AG20443 (cell line): ENCODE measurements around the gene PEX19.

Source experiments
- DNase-seq: peaks from one replicate; pipeline ENCODE4 v3.0.0; 2012; ENCODE audit warnings: low spot score, mixed read lengths

PEX19 gene

DNA sequence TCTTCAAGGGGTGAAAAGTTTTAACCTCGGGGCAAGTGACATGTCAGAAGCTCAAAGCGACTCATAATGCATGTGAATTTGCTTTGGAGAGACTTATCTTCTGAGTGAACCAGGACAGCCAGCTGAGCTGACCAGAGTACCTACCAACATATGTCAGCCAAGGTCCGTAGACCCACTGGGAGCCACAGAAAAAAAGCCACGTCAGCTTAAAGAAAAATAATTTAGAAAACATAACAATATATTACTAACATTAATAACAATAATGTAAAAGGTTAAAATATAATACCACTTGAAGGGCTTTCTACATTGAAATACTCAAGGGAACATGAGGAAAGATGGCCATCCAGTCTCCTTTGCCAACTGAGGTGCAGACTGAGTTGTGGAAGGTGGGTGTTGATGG, 6.9 kb downstream of the PEX19 start:
- no peak for DNase-seq

DNA sequence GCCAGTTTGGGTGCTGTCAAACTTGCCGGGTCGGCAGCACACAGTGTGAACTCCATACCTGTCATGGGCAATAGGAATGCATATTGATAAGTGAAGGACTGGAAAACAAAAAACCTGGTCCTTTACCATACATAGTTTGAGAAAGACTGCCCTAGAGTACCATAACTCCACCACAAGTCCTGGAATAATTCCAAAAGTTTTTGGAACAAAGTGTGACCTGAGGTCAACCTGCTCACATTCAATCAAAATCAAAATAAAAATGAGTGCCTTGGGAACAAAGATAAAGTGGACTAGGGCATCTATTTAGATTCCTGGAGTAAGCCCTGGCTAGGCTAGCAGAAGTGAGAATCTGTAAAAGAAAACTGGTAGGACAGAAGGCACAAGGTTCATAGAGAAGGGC, 7.6 kb downstream of the PEX19 start:
- DNase-seq, result no peak

DNA sequence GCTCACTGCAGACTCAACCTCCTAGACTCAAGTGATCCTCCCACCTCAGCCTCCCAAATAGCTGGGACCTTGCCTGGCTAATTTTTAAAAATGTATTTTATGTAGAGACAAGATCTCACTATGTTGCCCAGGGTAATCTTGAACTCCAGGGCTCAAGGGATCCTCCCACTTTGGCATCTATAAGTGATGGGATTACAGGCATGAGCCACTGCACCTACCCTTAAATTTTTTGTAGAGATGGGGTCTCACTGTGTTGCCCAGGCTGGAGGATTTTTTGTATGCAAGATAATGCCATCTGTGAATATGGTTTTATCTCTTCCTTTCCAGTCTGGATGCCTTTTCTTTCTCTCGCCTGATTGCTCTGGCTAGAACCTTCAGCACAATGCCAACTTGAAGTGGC, 13.9 kb downstream of the PEX19 start:
- DNase-seq, result no peak

DNA sequence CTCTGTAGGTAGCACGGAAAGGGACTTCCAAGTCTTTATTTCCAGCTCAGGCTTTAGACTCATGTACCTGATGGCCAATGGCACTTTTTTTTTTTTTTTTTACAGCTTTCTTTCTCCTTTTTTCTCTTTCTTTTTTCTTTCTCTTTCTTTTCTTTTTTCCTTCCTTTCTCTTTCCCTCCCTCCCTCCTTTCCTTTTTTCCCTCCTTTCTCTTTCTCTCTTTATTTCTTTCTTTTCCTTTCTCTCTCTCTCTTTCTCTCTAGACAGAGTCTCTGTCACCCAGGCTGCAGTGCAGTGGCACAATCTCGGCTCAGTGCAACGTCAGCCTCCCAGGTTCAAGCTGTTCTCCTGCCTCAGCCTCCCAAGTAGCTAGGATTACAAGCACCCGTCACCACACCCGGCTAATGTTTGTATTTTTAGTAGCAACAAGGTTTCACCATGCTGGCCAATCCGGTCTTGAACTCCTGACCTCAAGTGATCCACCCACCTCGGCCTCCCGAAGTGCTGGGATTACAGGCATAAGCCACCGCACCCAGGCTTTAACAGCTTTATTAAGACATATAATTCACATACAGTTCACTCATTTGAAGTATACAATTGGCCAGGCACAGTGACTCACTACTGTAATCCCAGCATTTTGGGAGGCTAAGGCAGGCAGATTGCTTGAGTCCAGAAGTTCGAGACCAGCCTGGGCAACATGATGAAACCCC, 17.5 kb downstream of the PEX19 start:
- no peak for DNase-seq

DNA sequence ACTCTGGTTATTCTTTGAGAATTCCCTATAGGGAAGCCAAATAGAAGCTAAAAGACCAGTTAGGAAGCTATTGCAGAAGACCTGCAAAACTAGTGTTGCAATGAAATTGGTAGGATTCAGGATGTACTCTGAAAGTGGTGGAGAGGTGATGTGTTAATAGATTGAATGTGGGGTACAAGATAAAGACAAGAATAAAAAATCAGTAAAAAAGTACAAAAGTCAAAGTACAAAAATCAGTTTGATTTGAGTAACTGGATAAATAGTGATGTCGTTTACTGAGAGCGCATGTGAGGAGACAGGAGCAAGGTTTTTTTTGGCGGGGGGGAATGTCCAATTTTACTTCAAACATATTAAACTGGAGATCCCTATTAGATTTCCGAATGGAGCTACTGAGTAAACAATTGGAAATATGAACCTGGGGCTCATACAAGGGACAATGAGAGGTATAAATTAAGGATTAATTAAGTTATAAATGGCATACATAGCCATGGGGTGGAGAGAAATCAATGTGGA, 20.1 kb downstream of the PEX19 start:
- no peak for DNase-seq

DNA sequence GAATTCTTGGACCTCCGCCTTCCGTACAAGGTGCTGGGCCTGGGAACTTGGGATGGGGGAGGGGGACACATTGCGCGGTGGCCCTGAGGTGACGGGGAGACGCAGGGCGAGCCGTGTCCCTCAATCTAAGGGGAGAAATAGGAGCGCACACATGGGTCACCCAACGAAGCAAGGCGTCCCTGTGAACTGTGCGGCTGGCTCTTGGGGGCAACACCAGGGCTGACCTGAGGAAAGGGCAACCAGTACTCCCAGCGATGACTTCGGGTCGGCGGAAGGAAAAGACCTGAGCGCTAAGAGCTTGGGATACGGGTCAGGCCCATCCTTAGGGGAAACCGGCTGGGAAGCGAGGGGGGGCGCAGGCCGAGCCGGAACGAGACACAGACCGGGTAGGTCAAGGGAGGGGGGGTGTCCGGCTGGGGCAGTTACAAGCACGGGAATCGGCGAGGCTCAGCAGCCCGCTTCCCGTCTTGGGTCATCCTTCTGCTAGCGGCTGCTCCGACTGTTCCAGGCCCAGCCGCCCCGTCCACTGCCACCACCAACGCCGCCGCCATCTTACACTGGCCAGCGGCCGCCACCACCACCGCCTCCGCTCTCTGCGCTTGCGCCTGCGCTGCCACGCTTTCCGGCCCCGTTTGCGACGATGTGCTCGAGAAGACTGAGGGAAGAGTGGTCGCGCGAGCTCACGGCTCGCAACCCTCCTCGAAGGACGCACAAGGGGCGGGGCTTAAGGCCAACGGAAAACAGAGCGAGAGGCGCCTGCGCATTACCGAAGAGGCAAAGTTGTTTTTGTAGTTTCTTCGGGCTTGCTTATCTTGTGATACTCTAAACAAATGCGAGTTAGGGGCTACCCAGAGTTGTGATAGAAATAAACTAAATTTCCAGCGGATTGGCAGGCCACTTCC, 22.8 kb downstream of the PEX19 start, which contains the start of gene DCAF8:
DCAF8 (minus strand) TSS at position 657 of the 902 bp plus-strand sequence. CDS start 18,541 bp downstream, outside the sequence.
- peak; percentile 98 for DNase-seq

DNA sequence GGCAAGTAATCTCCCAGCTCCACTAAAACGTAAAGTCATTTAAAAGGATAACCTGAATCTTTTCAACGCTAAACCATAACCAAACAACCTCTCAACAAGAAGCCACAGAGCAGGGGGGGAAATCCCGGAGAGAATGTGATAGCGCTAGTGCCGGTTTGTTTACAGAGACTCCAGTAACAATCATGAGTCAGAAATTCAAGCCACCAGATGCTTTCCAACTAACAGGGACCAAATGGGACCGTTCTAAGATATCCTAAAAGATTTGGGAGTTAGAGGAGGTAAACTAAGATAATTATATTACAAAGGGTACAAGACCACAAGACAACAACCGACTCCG, 23.4 kb downstream of the PEX19 start:
- DNase-seq, result peak; percentile 70

DNA sequence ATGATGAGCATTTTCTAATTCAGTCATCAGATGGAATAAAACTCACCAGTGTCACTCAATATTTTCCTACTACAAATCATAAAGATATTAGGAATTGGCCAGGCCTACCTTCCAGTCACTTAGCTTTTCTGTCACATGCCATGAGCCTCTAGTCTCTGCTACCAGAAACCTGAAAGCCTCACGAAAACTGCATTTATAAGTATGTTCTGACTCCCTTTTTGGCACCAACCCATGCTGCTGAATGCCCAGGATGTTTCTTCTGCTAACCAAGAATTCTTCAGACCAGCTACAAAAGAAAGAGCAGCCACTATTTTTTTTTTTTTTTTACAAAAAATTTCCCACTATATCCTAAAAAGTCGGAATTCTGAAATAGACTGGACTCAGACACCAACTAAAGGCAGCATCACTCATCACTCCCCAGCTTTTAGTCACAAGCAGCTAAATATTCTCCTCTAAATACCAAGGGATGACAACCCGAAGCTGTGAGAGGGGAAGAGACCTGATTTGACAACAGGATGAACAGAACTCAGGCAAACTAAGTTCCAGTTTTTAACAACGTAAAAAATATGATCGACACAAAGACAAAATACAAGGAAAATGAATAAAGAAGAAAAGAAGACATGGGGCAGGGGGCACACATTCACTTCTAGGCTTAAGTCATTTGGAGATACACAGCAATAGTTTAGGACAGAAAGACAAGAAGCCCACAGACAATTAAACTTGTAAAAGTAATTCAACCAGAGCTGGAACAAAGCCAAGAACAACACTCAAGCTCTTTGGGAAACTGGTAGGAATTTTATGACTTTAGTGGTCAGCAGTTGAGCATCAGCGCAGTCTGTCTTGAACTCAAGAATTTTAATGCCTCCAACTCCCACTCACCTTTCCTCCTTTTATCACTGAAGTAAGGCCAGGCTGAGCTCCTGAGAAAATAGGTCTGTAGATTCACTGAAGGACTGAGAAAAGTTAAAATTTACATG, 24.2 kb downstream of the PEX19 start:
- DNase-seq, result peak; percentile 44

DNA sequence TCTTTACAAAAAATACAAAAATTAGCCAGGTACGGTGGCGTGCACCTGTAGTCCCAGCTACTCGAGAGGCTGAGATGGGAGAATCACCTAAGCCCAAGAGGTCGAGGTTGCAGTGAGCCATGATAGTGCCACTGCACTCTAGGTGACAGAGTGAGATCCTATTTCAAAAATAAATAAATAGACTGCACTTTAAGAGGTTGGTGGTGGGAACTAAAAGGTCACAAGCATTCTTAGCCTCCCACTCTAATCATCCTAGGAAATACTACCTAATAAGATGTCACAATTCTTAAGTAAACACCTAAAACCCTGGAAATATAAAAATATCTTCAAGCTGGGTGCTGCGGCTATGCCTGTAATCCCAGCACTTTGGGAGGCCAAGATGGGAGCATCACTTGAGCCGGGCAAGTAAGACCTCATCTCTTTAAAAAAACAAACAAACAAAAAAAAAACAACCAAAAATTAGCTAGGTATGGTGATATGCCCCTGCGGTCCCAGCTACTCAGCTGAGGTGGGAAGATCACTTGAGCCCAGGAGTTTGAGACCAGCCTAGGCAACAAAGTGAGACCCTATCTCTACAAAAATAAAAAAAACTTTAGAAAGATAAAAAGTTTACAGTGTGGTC, 26.6 kb downstream of the PEX19 start:
- DNase-seq, result no peak

DNA sequence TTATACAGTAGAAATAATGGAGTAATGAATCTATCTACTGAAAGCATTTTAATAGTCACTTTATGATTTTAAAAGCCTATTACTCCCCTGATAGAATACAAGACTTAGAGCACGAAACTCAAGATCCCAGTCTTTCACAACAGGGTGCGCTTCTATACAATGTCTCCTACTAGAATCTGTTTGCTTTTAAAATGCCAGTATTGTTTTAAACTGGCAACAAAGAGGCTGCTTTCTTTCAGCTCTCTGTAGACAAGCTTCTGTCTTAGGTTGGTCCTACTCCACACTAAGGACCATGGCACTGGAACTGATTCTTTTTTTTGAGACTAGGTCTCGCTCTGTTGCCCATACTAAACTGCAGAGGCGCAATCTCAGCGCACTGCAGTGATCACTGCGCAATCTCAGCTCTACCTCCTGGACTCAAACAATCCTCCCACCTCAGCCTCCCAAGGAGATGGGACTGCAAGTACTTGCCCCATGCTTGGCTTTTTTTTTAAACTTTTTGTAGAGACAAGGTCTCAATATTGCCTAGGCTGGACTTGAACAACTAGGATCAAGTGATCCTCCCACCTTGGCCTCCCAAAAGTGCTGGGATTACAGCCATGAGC, 27.4 kb downstream of the PEX19 start:
- no peak for DNase-seq

DNA sequence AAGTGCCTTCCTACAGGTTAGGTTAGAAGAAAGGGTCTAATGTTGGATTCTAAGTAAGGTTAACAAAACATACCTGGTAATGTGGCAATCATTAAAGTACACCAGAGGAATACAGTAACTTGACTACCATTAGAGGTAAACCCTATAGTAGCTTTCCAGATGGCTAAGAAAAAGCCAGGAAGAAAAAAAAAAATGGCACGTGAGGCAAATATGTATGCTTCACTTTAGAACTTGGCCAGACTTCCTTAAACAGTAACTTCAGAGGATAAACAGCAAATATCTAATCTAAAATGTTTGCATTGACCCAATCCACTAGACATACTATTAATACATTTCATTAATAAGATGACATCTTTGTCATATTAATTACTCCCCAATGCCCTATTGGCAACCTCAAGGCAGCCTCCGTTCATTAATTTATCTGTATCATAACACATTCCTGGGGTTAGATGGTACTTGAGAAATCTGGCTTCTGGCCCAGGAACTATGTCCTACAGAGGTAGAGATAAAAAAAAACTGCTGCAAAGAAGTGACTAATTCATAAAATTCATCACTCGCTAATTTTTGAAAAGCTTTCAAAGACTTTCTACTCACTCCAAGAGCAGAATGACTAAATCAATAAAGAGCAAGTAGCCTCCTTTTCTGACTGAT, 28.4 kb downstream of the PEX19 start:
- peak; percentile 55 for DNase-seq

DNA sequence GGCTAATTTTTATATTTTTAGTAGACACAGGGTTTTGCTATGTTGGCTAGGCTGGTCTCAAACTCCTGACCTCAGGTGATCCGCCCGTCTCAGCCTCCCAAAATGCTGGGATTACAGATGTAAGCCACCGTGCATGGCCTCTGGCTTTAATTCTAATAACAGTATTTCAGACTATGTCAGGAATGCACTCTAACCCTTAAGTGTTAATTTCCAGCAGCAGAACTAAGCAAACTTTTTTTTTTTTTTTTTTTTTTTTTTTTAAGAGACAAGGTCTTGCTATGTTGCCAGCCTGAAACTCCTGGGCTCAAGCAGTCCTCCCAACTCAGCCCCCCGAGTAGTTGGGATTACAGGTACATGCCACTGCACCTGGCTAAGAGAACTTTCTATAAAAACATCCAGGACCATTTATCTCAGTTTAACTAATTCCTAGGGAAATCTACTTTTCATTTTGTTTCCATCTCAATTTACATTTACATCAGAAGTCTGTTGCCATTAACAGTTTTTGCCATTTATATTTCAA, 29.1 kb downstream of the PEX19 start:
- DNase-seq, result no peak

DNA sequence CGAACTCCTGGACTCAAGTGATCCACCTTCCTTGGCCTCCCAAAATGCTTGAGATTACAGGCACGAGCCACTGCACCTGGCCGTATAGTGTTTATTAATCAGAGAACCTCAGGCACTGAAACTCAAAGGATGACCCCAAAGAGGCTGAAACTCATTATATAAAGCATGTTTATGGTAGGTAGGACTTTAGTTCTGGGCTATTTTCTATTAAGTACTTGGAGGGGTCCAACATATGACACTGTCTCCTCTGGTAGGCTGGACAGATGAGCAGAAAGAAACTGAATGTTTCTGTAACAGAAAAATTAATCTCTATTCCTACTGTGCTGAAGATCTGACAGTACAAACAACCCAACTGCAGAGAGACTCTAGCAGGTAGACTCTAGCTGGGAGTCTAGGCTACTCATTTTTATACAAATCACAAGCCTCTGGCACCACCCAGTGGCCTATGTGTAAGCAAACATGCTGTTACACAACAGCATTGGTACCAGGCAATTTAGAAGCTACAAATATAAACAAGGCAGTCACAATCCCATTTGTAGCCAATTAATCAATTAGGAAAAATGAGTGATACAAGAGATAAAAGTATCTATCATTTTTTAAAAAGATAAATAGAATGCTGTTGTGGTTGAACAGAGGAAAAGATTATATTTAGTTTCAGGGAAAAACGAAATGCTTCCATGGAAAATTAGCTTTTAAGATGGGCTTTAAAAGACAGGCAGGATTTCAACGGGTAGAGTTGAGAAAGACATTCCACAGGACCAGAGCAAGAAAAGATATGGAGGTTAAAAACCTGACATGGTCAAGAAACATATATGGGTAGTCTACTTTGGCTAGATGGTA, 33.0 kb downstream of the PEX19 start:
- peak; percentile 82 for DNase-seq

DNA sequence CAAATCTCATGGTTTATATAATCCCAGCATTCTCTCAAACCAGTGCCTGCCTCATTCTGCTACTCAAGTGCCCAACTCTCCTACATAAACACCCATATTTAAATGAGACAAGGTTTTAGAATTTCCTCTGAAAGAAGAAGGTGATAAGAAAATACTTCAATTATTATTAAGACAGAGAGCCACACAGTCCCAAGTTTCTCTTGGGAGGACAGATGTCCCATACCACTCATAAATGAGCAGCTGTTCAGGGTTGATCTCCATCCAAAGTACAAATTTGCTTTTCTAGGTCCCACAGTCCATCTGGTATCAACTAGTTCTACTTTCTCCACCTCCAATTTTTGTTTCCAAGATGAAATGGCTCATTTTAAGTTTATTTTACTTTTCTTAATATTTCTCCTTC, 33.9 kb downstream of the PEX19 start:
- no peak for DNase-seq

DNA sequence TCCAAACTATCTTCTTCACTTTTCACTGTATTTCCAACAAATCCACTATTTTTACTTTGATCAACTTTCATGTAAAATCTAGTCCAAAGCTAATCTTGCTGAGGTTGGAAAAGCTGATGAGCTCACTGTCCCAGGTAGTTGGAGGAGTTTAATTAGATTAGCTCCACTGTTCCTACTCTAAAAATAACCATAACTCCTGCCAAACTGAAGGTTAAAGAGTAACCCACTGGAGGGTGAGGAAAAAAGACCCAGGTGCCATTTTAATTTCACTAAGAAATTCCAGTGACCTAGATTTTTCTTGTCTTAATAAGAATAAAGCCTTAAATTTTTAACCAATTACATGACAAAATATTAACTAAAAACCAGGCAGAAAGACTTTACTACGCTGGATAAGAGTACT, 37.9 kb downstream of the PEX19 start:
- DNase-seq, result no peak

DNA sequence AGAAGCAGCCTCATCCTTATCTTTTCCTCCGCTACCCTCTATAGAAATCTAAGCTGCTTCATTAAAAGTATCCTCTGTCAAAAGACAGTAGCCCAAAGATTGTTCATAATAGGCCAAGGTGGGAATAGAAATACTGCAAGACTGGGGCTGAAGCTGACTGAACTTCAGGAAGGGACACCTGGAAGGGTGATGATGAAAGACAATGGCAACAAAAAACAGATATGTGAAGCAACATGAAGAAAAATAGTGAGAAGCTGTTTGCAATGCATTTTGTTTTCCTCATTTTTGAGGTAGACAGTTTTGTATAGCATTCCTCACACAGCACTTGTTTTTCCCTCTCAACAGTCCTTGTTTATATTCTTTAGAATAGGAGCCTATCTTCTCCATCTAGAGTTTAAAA, 39.5 kb downstream of the PEX19 start:
- no peak for DNase-seq

DNA sequence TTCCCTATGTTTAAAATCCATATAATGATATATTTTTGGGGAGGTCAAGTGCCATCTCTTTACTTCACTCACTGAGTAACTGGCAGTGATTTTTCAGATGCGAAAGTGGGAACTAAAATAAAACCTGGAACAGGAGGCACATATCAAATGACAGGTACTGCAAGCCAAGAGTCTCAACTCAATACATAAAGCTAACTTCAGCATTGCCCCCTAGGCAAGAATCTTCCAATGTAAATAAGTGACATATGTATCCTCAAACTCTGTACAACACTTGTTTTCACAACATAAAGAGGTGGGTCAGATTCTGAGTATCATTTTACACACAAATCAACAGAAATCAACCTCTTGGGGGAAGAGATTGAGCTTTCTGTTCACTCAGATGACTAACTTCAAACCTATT, 40.7 kb downstream of the PEX19 start:
- no peak for DNase-seq

DNA sequence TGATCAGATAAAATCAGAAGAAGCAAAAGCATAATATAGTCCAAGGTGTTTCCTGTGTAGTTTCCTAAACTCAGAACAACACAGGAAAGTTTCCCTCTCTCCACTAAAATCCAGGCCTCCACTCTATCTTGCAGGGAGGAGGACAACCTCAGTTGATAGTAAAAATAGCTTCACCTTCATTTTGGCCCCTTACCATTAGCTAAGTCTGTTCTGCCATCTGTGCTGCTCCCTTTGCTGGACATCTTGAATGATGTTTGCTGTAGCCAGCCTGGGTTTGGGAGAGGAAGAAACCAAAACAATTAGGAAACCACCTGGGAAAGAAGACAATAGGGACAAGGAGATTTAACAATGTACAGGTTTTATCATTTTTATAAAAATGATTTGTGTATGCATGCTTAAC, 41.2 kb downstream of the PEX19 start:
- DNase-seq, result no peak

DNA sequence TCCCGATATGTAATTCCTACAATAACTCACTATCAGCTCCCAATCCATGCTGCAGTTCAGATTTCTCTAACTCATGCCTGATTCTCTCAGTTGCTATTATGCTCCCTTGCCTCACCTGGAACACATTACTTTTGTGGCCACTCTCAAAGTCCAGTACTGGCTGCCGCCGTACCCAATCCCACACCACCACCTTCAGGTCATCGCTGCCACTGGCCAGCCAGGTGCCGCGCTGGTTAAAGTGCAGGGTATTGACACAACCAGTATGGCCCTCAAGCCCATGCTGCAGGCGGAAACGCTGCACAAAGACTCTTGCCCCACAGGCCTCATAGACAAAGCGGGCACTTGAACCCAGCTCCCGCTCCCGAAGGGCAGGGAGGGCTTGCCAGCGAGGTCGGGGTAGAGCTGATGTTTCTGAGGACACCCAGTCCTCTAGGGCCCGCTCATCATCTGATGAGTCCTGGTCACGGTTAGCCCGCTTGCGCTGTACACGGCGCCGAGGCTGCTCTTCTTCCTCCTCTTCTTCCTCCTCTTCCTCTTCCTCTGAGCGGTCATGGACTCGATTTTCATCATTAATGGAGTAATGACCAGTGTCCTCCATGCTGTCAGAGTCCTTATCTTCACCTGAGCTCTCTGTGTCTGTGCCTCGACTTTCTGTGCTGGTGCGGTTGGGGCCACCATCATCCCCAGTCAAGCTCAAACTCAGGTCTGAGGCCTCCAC, 45.2 kb downstream of the PEX19 start:
- no peak for DNase-seq
